Measurements from ENCODE around the gene MAN1A1.
"Not testable (repeated sequence)": the region's sequence is repeated elsewhere in the genome, so short reads cannot be mapped to it uniquely, and the experiment has no call there.

Gene MAN1A1

GRCh38 chr6:119173249-119174084 is 176.1 kb downstream of the MAN1A1 start:
- Mint-ChIP-seq H3K4me3 (no peak overlapping the region), H3K36me3 (ENCODE audit: low read depth) (no peaks in the 10 kb centered on the region)

GRCh38 chr6:119172824-119173223 is 176.7 kb downstream of the MAN1A1 start:
- no peaks in the 10 kb centered on the region for H3K9me3 Mint-ChIP-seq
- H3K27ac Mint-ChIP-seq: no peak overlapping the region
- H3K4me1 Mint-ChIP-seq: no peaks in the 10 kb centered on the region
- no peak overlapping the region for H3K4me3 Mint-ChIP-seq
- DNase-seq (no peak), ATAC-seq (no peak)
- no peaks in the 10 kb centered on the region for H3K36me3 Mint-ChIP-seq (ENCODE audit: low read depth)
- no peaks in the 10 kb centered on the region for H3K27me3 Mint-ChIP-seq

More at GRCh38 chr6:119173249-119174084, 176.1 kb downstream of the MAN1A1 start:
- Mint-ChIP-seq H3K27ac (no peak overlapping the region), H3K27me3 (no peaks in the 10 kb centered on the region), H3K4me1 (no peaks in the 10 kb centered on the region), H3K9me3 (no peaks in the 10 kb centered on the region)
- DNase-seq (no peak), ATAC-seq (no peak)

- no peak overlapping the region for H3K4me3 Mint-ChIP-seq
- H3K4me1 Mint-ChIP-seq: no peaks in the 10 kb centered on the region
- H3K27me3 Mint-ChIP-seq: no peaks in the 10 kb centered on the region
- H3K27ac Mint-ChIP-seq: no peak overlapping the region
- ATAC-seq: no peak
- DNase-seq: no peak
- H3K9me3 Mint-ChIP-seq: no peaks in the 10 kb centered on the region
- no peaks in the 10 kb centered on the region for H3K36me3 Mint-ChIP-seq (ENCODE audit: low read depth)
Measured at GRCh38 chr6:119171864-119172588, 177.5 kb downstream of the MAN1A1 start.

GRCh38 chr6:119171088-119171841 is 178.3 kb downstream of the MAN1A1 start:
- H3K36me3 Mint-ChIP-seq (ENCODE audit: low read depth): no peaks in the 10 kb centered on the region
- H3K9me3 Mint-ChIP-seq: no peaks in the 10 kb centered on the region
- H3K4me1 Mint-ChIP-seq: no peaks in the 10 kb centered on the region
- H3K27ac Mint-ChIP-seq: no peak overlapping the region
- DNase-seq: no peak
- peaks cover 3% of the 10 kb centered on the region for H3K27me3 Mint-ChIP-seq
- ATAC-seq: no peak
- no peak overlapping the region for H3K4me3 Mint-ChIP-seq

- Mint-ChIP-seq H3K4me1 (no peaks in the 10 kb centered on the region), H3K27me3 (peaks cover 3% of the 10 kb centered on the region), H3K27ac (no peak overlapping the region), H3K36me3 (ENCODE audit: low read depth) (no peaks in the 10 kb centered on the region), H3K4me3 (no peak overlapping the region), H3K9me3 (no peaks in the 10 kb centered on the region)
- no peak for ATAC-seq
- no peak for DNase-seq
Measured at GRCh38 chr6:119170447-119171087, 179.0 kb downstream of the MAN1A1 start.

GRCh38 chr6:119170103-119170446 is 179.5 kb downstream of the MAN1A1 start:
- DNase-seq (no peak), ATAC-seq (no peak)
- Mint-ChIP-seq H3K4me1 (no peaks in the 10 kb centered on the region), H3K36me3 (ENCODE audit: low read depth) (no peaks in the 10 kb centered on the region), H3K27me3 (peaks cover 3% of the 10 kb centered on the region), H3K27ac (no peak overlapping the region), H3K4me3 (no peak overlapping the region), H3K9me3 (no peaks in the 10 kb centered on the region)

GRCh38 chr6:119169355-119169754 is 180.2 kb downstream of the MAN1A1 start:
- not testable (repeated sequence) for H3K4me1 Mint-ChIP-seq; H3K9me3 Mint-ChIP-seq; H3K36me3 Mint-ChIP-seq (ENCODE audit: low read depth); H3K27ac Mint-ChIP-seq; ATAC-seq; H3K4me3 Mint-ChIP-seq; DNase-seq; H3K27me3 Mint-ChIP-seq

GRCh38 chr6:119166024-119166784 is 183.4 kb downstream of the MAN1A1 start:
- no peak overlapping the region for H3K27ac Mint-ChIP-seq
- H3K9me3 Mint-ChIP-seq: no peaks in the 10 kb centered on the region
- ATAC-seq: no peak
- no peaks in the 10 kb centered on the region for H3K36me3 Mint-ChIP-seq (ENCODE audit: low read depth)
- DNase-seq: no peak
- no peaks in the 10 kb centered on the region for H3K4me1 Mint-ChIP-seq
- peaks cover 8% of the 10 kb centered on the region for H3K27me3 Mint-ChIP-seq
- H3K4me3 Mint-ChIP-seq: no peak overlapping the region

- Mint-ChIP-seq H3K27me3 (peaks cover 13% of the 10 kb centered on the region), H3K9me3 (no peaks in the 10 kb centered on the region)
- DNase-seq: no peak
Measured at GRCh38 chr6:119163006-119163405, 186.6 kb downstream of the MAN1A1 start.

GRCh38 chr6:119162134-119162775 is 187.3 kb downstream of the MAN1A1 start:
- H3K4me1 Mint-ChIP-seq: no peaks in the 10 kb centered on the region
- H3K27ac Mint-ChIP-seq: no peak overlapping the region
- H3K36me3 Mint-ChIP-seq (ENCODE audit: low read depth): no peaks in the 10 kb centered on the region
- DNase-seq (no peak), ATAC-seq (no peak)
- H3K27me3 Mint-ChIP-seq: peaks cover 13% of the 10 kb centered on the region
- no peak overlapping the region for H3K4me3 Mint-ChIP-seq
- no peaks in the 10 kb centered on the region for H3K9me3 Mint-ChIP-seq

More at GRCh38 chr6:119163006-119163405, 186.6 kb downstream of the MAN1A1 start:
- H3K4me1 Mint-ChIP-seq: no peaks in the 10 kb centered on the region
- H3K4me3 Mint-ChIP-seq: no peak overlapping the region
- no peaks in the 10 kb centered on the region for H3K36me3 Mint-ChIP-seq (ENCODE audit: low read depth)
- H3K27ac Mint-ChIP-seq: no peak overlapping the region
- no peak for ATAC-seq

- ATAC-seq (no peak), DNase-seq (no peak)
- Mint-ChIP-seq H3K27me3 (peaks cover 11% of the 10 kb centered on the region), H3K9me3 (no peaks in the 10 kb centered on the region), H3K4me3 (no peak overlapping the region), H3K36me3 (ENCODE audit: low read depth) (no peaks in the 10 kb centered on the region), H3K27ac (no peak overlapping the region), H3K4me1 (no peaks in the 10 kb centered on the region)
Measured at GRCh38 chr6:119161438-119161837, 188.1 kb downstream of the MAN1A1 start.

- no peak for DNase-seq
- ATAC-seq: no peak
- no peak overlapping the region for H3K4me3 Mint-ChIP-seq
- H3K36me3 Mint-ChIP-seq (ENCODE audit: low read depth): no peaks in the 10 kb centered on the region
- H3K9me3 Mint-ChIP-seq: no peaks in the 10 kb centered on the region
- H3K27ac Mint-ChIP-seq: no peak overlapping the region
- H3K4me1 Mint-ChIP-seq: no peaks in the 10 kb centered on the region
- H3K27me3 Mint-ChIP-seq: peaks cover 10% of the 10 kb centered on the region
Measured at GRCh38 chr6:119160911-119161310, 188.7 kb downstream of the MAN1A1 start.

- ATAC-seq: no peak
- H3K27ac Mint-ChIP-seq: no peak overlapping the region
- H3K4me3 Mint-ChIP-seq: no peak overlapping the region
- no peaks in the 10 kb centered on the region for H3K9me3 Mint-ChIP-seq
- no peaks in the 10 kb centered on the region for H3K4me1 Mint-ChIP-seq
- peaks cover 17% of the 10 kb centered on the region for H3K27me3 Mint-ChIP-seq
- DNase-seq: no peak
- no peaks in the 10 kb centered on the region for H3K36me3 Mint-ChIP-seq (ENCODE audit: low read depth)
Measured at GRCh38 chr6:119158057-119158848, 191.3 kb downstream of the MAN1A1 start.
